Lung (tissue), 12 donors: ENCODE results near the gene ALK. TPM values are rescaled to one million over a fixed set of nuclear protein-coding genes. Genes with fewer than 3 reads are reported as not detected.

ENCODE experiments used
- ATAC-seq: fragments of 200-7000 bp; cut with Tn5 transposase; one replicate; pipeline ENCODE4 v1.9.1; 2020; ENCODE audit warnings: moderate number of reproducible peaks; ENCODE audit not compliant: insufficient read depth, low FRiP score
- DNase-seq, 3 donors: peaks; one replicate each; pipeline ENCODE4 v3.0.0-alpha.2; 2013 to 2017
- H3K27ac ChIP-seq, 2 donors: one replicate each; pipeline ENCODE4 v1.5.1; 2013; ENCODE audit warnings: mild to moderate bottlenecking in 2 of 2, moderate library complexity in 2 of 2, control low read depth in 1 of 2, inconsistent platforms in 1 of 2, low read depth in 1 of 2, low read length in 1 of 2
- H3K27me3 ChIP-seq, 3 donors: one replicate each; pipeline ENCODE4 v1.5.1; 2013; ENCODE audit warnings: low read length in 2 of 3; ENCODE audit not compliant: control insufficient read depth in 3 of 3, insufficient read depth in 3 of 3
- H3K36me3 ChIP-seq, 4 donors: one replicate each; pipeline ENCODE4 v1.5.1; 2013; ENCODE audit warnings: low read length in 4 of 4, mild to moderate bottlenecking in 1 of 4, moderate library complexity in 1 of 4; ENCODE audit not compliant: control insufficient read depth in 4 of 4, insufficient read depth in 4 of 4
- H3K4me1 ChIP-seq, 5 donors: one replicate each; pipeline ENCODE4 v1.5.1; 2013; ENCODE audit warnings: low read length in 5 of 5, mild to moderate bottlenecking in 2 of 5, moderate library complexity in 1 of 5; ENCODE audit not compliant: control insufficient read depth in 5 of 5, insufficient read depth in 5 of 5
- H3K4me3 ChIP-seq: one replicate; pipeline ENCODE4 v1.5.1; 2013; ENCODE audit warnings: mild to moderate bottlenecking, control low read depth, moderate library complexity
- H3K9ac ChIP-seq, 2 donors: one replicate each; pipeline ENCODE4 v1.5.1; 2013; ENCODE audit warnings: low read length in 2 of 2, control low read depth in 1 of 2; ENCODE audit not compliant: insufficient read depth in 1 of 2
- H3K9me3 ChIP-seq, 4 donors: one replicate each; pipeline ENCODE4 v1.5.1; 2013; ENCODE audit warnings: low read length in 3 of 4, mild to moderate bottlenecking in 1 of 4, moderate library complexity in 1 of 4; ENCODE audit not compliant: control insufficient read depth in 4 of 4, insufficient read depth in 3 of 4
- WGBS, 2 donors: extraction: QIAGEN DNeasy Blood & Tissue Kit; methylation state at CpG; one replicate each; pipeline ENCODE4 v1.1.7; 2013; 5-methylcytosine and 5-hydroxymethylcytosine counted together
- polyA plus RNA-seq, 2 donors: library from polyadenylated mRNA; stranded (reverse); fragments of 200-250 nt; gene quantifications; one replicate each; pipeline ENCODE4 v1.2.1, GENCODE V29; 2013
- total RNA-seq, 2 donors: library from RNA; depleted of rRNA in 1 of 2; stranded (reverse); fragments of >200 nt in 1 of 2; gene quantifications; one replicate each; pipeline ENCODE4 v1.2.1, GENCODE V29; 2014 to 2021
- TF ChIP-seq, protein P1 (sequence below): IDR thresholded peaks from 2 replicates; pipeline ENCODE4 v1.5.1; 2012; ENCODE audit warnings: mild to moderate bottlenecking; ENCODE audit errors: control extremely low read depth, extremely low read depth
- donor health status: control.
- donor health status: control.
- donor health status: Bipolar disorder and iron deficiency.
- donor health status: healthy.
- donor health status: DM: yes; HTN: yes; CAD: no.

ALK gene
- total and polyA plus RNA-seq, 4 donors, result 0.09 to 0.25 (median 0.10) TPM; not detected in 1

DNA sequence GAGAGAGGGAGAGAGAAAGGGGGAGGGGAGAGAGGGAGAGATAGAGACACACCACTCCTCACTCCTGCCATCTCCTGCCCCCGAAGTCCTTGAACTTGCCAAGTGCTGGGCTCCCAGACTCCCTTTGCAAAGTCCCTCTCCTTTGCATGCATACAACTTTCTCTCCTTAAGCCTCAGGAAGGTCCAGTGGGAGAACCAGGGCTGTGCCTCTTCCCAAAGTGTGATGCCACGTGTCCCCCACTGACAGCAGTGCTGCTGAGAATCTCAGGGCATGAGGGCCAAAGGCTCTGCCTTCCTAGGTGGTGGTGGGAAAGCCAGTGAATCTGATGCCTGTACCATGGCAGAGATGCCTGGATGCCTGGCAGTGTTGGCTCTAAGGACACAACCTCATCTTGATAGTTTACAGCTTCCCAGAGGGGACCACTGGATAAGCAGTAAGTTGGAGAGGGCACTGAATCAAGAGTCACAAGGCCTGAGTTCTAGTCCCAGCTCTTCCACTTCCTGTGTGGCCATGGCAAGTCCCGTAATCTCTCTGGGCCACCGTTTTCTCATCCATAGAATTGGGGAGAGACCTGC, 702.7 kb downstream of the ALK start:
- ATAC-seq (no peak), DNase-seq (no peak)
- H3K4me3 ChIP-seq, result no peak overlapping the region
- 80 to 88% methylated on average over 4 of the region's 4 CpGs for WGBS, 2 donors
- peaks cover 0 to 4% (median 0%) of the 10 kb centered on the region in 5 donors for H3K4me1 ChIP-seq
- TF ChIP-seq, protein P1, sequence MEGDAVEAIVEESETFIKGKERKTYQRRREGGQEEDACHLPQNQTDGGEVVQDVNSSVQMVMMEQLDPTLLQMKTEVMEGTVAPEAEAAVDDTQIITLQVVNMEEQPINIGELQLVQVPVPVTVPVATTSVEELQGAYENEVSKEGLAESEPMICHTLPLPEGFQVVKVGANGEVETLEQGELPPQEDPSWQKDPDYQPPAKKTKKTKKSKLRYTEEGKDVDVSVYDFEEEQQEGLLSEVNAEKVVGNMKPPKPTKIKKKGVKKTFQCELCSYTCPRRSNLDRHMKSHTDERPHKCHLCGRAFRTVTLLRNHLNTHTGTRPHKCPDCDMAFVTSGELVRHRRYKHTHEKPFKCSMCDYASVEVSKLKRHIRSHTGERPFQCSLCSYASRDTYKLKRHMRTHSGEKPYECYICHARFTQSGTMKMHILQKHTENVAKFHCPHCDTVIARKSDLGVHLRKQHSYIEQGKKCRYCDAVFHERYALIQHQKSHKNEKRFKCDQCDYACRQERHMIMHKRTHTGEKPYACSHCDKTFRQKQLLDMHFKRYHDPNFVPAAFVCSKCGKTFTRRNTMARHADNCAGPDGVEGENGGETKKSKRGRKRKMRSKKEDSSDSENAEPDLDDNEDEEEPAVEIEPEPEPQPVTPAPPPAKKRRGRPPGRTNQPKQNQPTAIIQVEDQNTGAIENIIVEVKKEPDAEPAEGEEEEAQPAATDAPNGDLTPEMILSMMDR, result no peak
- H3K9me3 ChIP-seq, result no peaks in the 10 kb centered on the region
- no peaks in the 10 kb centered on the region for H3K36me3 ChIP-seq
- no peak overlapping the region for H3K27ac ChIP-seq
- H3K9ac ChIP-seq, result no peak overlapping the region
- no peaks in the 10 kb centered on the region for H3K27me3 ChIP-seq

- H3K36me3 ChIP-seq, result no peaks in the 10 kb centered on the region
- ATAC-seq, result no peak
- WGBS, 2 donors, result 80 to 85% methylated on average over 6 of the region's 6 CpGs
- DNase-seq, result no peak
- peaks cover 0 to 4% (median 0%) of the 10 kb centered on the region in 5 donors for H3K4me1 ChIP-seq
- H3K27ac ChIP-seq, result no peak overlapping the region
- TF ChIP-seq, protein P1, result no peak
- no peaks in the 10 kb centered on the region for H3K27me3 ChIP-seq
- H3K9me3 ChIP-seq, result no peaks in the 10 kb centered on the region
- H3K9ac ChIP-seq, result no peak overlapping the region
- no peak overlapping the region for H3K4me3 ChIP-seq
These were observed 703.3 kb downstream of the ALK start for GRCh38 chr2:29218071-29218470.

DNA sequence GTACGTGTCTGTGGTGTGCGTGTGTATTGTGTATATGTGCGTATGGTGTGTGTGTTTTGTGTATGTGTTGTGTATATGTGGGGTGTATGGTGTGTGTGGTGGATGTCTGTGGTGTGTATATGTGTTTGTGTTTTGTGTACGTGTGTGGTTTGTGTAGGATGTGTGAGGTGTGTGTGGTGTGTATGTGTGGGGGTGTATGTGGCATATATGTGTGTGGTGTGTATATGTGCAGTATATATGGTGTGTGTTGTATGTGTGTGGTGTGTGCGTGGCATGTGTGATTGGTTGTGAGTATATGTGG, 704.8 kb downstream of the ALK start:
- Histone ChIP-seq H3K27me3 (no peaks in the 10 kb centered on the region), H3K9me3 (no peaks in the 10 kb centered on the region), H3K27ac (no peak overlapping the region), H3K4me1 (peaks cover 0 to 4% (median 0%) of the 10 kb centered on the region in 5 donors), H3K4me3 (no peak overlapping the region), H3K9ac (no peak overlapping the region), H3K36me3 (no peaks in the 10 kb centered on the region)
- TF ChIP-seq, protein P1, result no peak
- DNase-seq (no peak), ATAC-seq (no peak)
- whole genome bisulfite sequencing, 2 donors, result 95 to 96% methylated on average over 5 of the region's 5 CpGs
